Spinal cord (tissue), 10 donors: Measurements from ENCODE around the gene AGRN. TPM values are rescaled to one million over a fixed set of nuclear protein-coding genes. Genes with fewer than 3 reads are reported as not detected.
"Not testable (repeated sequence)": the region's sequence is repeated elsewhere in the genome, so short reads cannot be mapped to it uniquely, and the experiment has no call there.

Source experiments
- DNase-seq, 6 donors: peaks; one replicate each; pipeline versions ENCODE4 v3.0.0 to v3.0.0-alpha.2; 2013 to 2015; ENCODE audit warnings: low spot score in 6 of 6, low read depth in 4 of 6
- H3K27ac ChIP-seq: one replicate; pipeline ENCODE4 v1.5.1; 2013; ENCODE audit warnings: low read depth, low read length, control low read depth
- H3K27me3 ChIP-seq: one replicate; pipeline ENCODE4 v1.6.1; 2013; ENCODE audit warnings: low read length; ENCODE audit not compliant: control insufficient read depth, insufficient read depth
- H3K36me3 ChIP-seq: one replicate; pipeline ENCODE4 v1.6.1; 2013; ENCODE audit warnings: low read length; ENCODE audit not compliant: control insufficient read depth, insufficient read depth
- H3K4me1 ChIP-seq: one replicate; pipeline ENCODE4 v1.6.1; 2013; ENCODE audit warnings: low read length; ENCODE audit not compliant: control insufficient read depth, insufficient read depth
- H3K4me3 ChIP-seq: one replicate; pipeline ENCODE4 v1.5.1; 2013; ENCODE audit warnings: low read depth, low read length, control low read depth
- H3K9me3 ChIP-seq: one replicate; pipeline ENCODE4 v1.6.1; 2013; ENCODE audit warnings: low read length; ENCODE audit not compliant: control insufficient read depth, insufficient read depth
- WGBS: methylation state at CpG from one replicate; pipeline ENCODE4 v1.1.5; 2013; ENCODE audit warnings: missing lambda C conversion rate; ENCODE audit not compliant: insufficient coverage; 5-methylcytosine and 5-hydroxymethylcytosine counted together
- polyA plus RNA-seq, 2 donors: library from polyadenylated mRNA; unstranded; fragments of 120-200 nt; gene quantifications; one replicate each; pipeline ENCODE4 v1.2.1, GENCODE V29; 2013; ENCODE audit not compliant: insufficient read length in 2 of 2
- total RNA-seq, 2 donors: library from RNA; depleted of rRNA in 1 of 2; stranded (reverse); fragments of 120-200 nt in 1 of 2; fragments of >200 nt in 1 of 2; gene quantifications; one replicate each; pipeline versions ENCODE4 v1.2.3 to v1.2.4, GENCODE V29; 2013 to 2014
- donor health status: healthy.

AGRN gene
- total and polyA plus RNA-seq, 4 donors = 62.8 to 280 (median 175) TPM

DNA sequence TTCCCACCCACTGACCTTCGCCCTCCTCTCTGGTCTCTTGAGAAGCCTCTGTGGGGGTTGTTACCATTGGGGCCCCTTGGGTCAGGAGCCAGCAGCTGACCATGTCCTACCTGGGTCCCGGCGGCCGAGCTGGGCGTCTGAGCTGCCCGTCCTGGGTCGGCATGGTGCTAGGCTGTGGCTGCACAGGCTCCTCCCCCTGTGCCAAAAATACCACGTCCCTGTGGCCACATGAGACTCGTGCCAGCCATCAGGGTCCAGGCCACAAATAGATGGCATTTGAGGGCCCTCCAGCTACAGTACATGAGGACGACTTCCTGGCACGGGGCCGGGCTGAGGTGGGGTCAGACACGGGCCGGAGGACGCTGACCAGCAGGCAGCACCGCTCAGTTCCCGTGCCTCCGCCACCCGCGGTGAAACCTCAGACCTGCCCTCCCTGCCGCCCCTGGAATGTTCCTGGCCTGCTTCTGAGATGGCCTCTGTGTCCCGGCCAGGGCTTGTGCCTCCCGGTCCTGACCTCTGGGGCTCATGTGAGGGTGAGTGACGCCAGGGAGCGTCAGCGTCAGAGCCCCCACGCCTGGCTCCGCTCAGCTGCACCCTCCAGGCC is 37.9 kb upstream of the AGRN start, which contains the start of gene PERM1:
Gene PERM1 (minus strand): TSS at position 139 of the 604 bp plus-strand sequence. CDS start 1,064 bp downstream, outside the sequence.
- peaks cover 6% of the 10 kb centered on the region for H3K4me1 ChIP-seq
- H3K9me3 ChIP-seq = no peaks in the 10 kb centered on the region
- H3K27me3 ChIP-seq = peaks cover 9% of the 10 kb centered on the region
- no peak for DNase-seq
- no peak within 1 kb of the TSS for H3K27ac ChIP-seq
- WGBS = 71% methylated on average over 27 of the region's 28 CpGs
- H3K36me3 ChIP-seq = peaks cover 2% of the 10 kb centered on the region
- no peak within 1 kb of the TSS for H3K4me3 ChIP-seq

DNA sequence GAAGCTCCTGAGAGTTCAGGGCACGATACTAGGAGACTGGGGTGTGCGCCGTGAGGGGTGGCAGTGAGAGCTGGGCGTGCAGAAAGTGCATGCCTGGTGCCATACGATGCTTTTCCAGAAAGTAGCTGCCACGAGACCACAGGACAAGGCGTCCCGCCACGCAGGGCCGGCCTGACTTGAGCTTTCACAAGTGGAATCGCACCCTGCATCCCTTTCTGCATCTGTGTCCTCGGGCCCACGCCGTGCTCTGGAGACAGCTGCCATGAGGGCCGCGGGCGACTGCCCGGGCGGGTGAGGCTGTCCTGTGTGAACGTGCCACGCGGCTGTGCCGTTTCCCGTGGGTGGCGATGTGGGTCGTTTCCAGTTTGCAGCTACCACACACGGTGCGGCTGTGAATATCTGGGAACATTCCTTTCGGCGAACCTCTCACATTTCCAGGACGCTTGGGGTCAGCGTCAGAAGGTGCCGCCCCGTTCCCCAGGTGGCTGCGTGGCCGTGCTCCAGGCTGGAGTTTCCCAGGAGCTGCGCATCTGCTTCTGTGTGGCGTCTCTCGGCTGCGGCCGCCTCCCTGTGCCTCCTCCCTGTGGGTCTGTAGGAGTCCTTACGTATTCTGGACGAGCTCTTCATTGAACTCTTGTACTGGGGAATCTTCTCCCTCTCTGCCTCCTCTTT is 37.0 kb upstream of the AGRN start:
- peaks cover 2% of the 10 kb centered on the region for H3K36me3 ChIP-seq
- no peaks in the 10 kb centered on the region for H3K9me3 ChIP-seq
- no peak overlapping the region for H3K27ac ChIP-seq
- H3K27me3 ChIP-seq = peaks cover 9% of the 10 kb centered on the region
- peaks cover 6% of the 10 kb centered on the region for H3K4me1 ChIP-seq
- 87% methylated on average over 40 of the region's 43 CpGs for WGBS
- no peak overlapping the region for H3K4me3 ChIP-seq
- DNase-seq = no peak

DNA sequence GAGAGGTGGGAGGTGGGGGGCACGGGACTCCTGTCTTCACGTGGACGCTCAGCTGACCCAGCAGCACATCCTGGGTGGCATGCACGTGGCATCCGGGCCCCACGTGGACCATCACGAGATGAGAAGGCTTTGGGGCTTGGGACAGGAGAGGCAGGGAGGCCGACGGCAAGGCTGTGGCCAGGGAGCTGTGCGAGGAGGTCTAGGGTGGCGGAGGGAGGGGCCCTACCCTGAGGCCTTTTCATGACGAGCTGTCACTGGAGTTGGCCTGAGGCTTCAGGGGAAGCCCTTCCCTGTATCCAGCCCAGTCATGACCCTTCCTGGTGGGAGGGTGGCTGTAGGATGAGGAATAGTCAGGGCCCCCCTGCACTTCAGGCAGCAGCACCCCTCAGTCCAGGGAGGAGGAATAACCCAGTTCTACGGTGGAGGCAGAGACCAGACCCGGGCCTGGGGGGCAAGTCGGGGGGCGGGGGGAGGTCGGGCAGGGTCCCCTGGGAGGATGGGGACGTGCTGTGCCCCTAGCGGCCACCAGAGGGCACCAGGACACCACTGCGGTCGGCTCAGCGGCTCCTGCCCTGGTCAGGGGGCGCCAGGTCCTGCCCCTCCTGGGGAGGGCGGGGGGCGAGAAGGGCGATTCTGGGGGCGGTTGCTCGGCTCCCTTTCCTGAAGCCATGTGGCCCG is 36.0 kb upstream of the AGRN start:
- Histone ChIP-seq H3K4me1 (peaks cover 6% of the 10 kb centered on the region), H3K27me3 (peaks cover 9% of the 10 kb centered on the region), H3K36me3 (no peaks in the 10 kb centered on the region), H3K27ac (no peak overlapping the region), H3K9me3 (no peaks in the 10 kb centered on the region), H3K4me3 (no peak overlapping the region)
- peak in 2 of 6 donors; percentile 54 to 59 for DNase-seq
- WGBS = 22% methylated on average over 26 of the region's 29 CpGs

DNA sequence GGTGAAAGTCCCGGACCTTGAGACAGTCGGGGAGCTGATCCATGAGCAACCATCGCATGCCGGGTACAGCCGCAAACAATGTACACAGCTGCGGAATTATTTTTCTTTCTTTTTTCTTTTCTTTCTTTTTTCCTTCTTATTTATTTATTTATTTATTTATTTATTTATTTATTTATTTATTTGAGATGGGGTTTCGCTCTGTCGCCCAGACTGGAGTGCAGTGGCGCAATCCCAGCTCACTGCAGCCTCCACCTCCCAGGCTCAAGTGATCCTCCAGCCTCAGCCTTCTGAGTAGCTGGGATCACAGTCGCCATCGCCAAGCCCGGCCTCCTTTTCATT is 35.5 kb upstream of the AGRN start:
- 0% methylated on average over 2 of the region's 12 CpGs for WGBS
- H3K27me3 ChIP-seq = peaks cover 9% of the 10 kb centered on the region
- DNase-seq = no peak
- H3K9me3 ChIP-seq = no peaks in the 10 kb centered on the region
- peaks cover 6% of the 10 kb centered on the region for H3K4me1 ChIP-seq
- no peak overlapping the region for H3K27ac ChIP-seq
- no peak overlapping the region for H3K4me3 ChIP-seq
- no peaks in the 10 kb centered on the region for H3K36me3 ChIP-seq

DNA sequence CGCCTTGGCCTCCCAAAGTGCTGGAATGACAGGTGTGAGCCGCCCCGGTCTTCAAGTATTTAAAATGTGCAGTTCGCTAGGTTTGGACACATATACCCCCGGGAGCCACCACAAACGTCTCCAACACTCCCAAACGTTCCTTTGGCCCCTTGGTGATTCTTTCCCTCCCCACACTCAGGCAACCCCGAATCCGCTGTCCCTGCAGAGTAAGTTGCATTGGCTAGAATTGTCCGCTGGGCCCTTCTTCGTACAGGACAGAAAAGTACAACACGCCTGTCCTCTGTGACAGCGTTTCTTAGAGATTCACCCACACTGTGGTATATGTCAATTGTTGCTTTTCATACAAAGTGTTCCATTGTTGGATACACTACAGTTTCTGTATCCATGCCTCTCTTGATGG is 34.8 kb upstream of the AGRN start:
- peaks cover 6% of the 10 kb centered on the region for H3K4me1 ChIP-seq
- H3K9me3 ChIP-seq = no peaks in the 10 kb centered on the region
- 79% methylated on average over 13 of the region's 13 CpGs for WGBS
- DNase-seq = no peak
- H3K4me3 ChIP-seq = no peak overlapping the region
- H3K27ac ChIP-seq = no peak overlapping the region
- H3K36me3 ChIP-seq = no peaks in the 10 kb centered on the region
- H3K27me3 ChIP-seq = peaks cover 9% of the 10 kb centered on the region

DNA sequence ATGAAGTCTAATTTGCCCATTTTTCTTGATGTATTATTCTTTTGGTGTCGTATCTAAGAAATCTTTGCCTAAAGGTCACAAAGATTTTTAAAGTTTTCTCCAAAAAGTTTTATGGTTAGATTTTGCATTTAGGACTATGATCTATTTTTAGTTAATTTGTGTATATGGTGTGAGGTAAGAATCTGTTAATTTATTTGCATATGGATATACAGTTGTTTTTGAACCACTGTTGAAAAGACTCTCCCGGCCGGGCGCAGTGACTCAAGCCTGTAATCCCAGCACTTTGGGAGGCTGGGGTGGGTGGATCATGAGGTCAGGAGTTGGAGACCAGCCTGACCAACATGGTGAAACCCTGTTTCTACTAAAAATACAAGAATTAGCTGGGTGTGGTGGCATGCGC is 31.9 kb upstream of the AGRN start:
- not testable (repeated sequence) for H3K4me1 ChIP-seq, H3K27ac ChIP-seq, DNase-seq, H3K36me3 ChIP-seq, H3K4me3 ChIP-seq, H3K27me3 ChIP-seq, H3K9me3 ChIP-seq
- WGBS = 100% methylated on average over 1 of the region's 5 CpGs

DNA sequence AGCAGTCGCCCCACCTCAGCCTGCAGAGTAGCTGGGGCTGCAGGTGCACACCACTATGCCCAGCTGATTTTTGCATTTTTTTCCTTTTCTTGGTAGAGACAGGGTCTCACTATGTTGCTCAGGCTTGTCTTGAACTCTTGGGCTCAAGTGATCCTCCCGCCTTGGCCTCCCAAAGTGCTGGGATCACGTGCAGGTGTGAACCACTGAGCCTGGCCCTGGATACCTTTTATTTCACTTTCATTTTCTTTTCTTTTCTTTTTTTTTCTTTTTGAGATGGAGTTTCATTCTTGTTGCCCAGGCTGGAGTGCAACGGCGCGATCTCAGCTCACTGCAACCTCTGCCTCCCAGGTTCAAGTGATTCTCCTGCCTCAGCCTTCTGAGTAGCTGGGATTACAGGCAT is 28.6 kb upstream of the AGRN start:
- not testable (repeated sequence) for H3K36me3 ChIP-seq, H3K9me3 ChIP-seq, H3K27ac ChIP-seq, DNase-seq, H3K4me3 ChIP-seq, H3K27me3 ChIP-seq, H3K4me1 ChIP-seq
- 90% methylated on average over 2 of the region's 6 CpGs for WGBS

DNA sequence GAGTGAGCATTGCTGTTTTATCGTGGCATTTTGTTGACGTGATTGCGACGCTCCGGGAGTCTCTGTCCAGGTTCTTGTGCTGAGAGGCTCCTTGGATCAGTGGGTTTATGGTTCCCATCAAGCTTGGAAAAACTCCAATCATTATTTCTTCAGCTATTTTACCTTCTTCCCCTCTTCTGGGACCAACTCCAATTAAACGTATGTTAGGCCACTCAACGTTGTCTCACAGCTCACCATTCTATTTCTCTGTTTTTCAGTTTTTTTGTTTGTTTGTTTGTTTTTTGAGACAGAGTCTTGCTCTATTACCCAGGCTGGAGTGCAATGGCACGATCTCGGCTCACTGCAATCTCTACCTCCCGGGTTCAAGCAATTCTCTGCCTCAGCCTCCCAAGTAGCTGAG is 28.0 kb upstream of the AGRN start:
- no peak overlapping the region for H3K27ac ChIP-seq
- no peak overlapping the region for H3K4me3 ChIP-seq
- no peaks in the 10 kb centered on the region for H3K9me3 ChIP-seq
- no peak for DNase-seq
- 100% methylated on average over 4 of the region's 10 CpGs for WGBS
- H3K36me3 ChIP-seq = peaks cover 6% of the 10 kb centered on the region
- H3K4me1 ChIP-seq = peaks cover 10% of the 10 kb centered on the region
- H3K27me3 ChIP-seq = no peaks in the 10 kb centered on the region

DNA sequence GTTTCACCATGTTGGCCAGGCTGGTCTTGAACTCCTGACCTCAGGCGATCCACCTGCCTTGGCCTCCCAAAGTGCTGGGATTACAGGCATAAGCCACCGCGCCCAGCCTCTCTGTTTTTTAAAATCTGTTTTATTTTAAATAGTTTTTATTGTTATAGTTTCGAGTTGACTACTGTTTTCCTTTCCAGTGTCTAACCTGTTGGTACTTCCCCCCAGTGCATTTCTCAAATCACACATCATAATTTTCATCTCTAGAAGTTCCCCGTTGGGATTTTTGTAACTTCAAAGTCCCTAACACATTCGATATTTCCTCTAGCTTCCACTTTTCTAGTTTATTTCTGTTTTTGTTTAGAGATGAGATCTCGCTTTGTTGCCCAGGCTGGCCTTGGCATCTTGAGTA is 27.6 kb upstream of the AGRN start:
- no peaks in the 10 kb centered on the region for H3K9me3 ChIP-seq
- no peak for DNase-seq
- H3K4me1 ChIP-seq = peaks cover 14% of the 10 kb centered on the region
- no peaks in the 10 kb centered on the region for H3K27me3 ChIP-seq
- no CpG with 5 or more reads among the region's 7 CpGs for WGBS
- H3K27ac ChIP-seq = no peak overlapping the region
- peaks cover 11% of the 10 kb centered on the region for H3K36me3 ChIP-seq
- no peak overlapping the region for H3K4me3 ChIP-seq
